HepG2 (cell line): ENCODE results near the gene STXBP5L. TPM values are rescaled to one million over a fixed set of nuclear protein-coding genes. Genes with fewer than 3 reads are reported as not detected.

Source experiments
- ATAC-seq: fragments of 200-7000 bp; cut with Tn5 transposase; 3 replicates; pipeline ENCODE4 v1.9.1; 2020; ENCODE audit warnings: mild to moderate bottlenecking, moderate library complexity
- BruUV-seq: library from RNA; stranded (reverse); fragments of 400-500 nt; replicated peaks from 2 replicates; lab custom pipeline; 2021; lab: Mats Ljungman, UMichigan
- CTCF ChIA-PET: fragments of 300-600 bp; formaldehyde crosslinking; extraction: SDS; loops from one replicate; lab custom pipeline; 2021; ENCODE audit warnings: low total read pairs, inconsistent platforms, low intra/inter-chr PET ratio; lab: Yijun Ruan, JAX
- POLR2A ChIA-PET: fragments of 350-600 bp; sonication (Branson Sonifier 250); formaldehyde crosslinking; loops from one replicate; lab custom pipeline; 2020; ENCODE audit warnings: antibody characterized with exemption, inconsistent platforms; lab: Yijun Ruan, JAX
- DNase-seq: peaks from one replicate; pipeline ENCODE4 v3.0.0-alpha.2; 2015; ENCODE audit warnings: low spot score
- FAIRE-seq: peaks from 3 replicates; lab custom pipeline; 2011; peaks lifted over from hg19 to GRCh38; lab: Jason Lieb, UNC
- H2AFZ ChIP-seq: one replicate; pipeline ENCODE4 v1.6.1; 2011; ENCODE audit warnings: low read length, inconsistent platforms
- H3K27ac ChIP-seq: fragments of 300-600 bp; 3 replicates; pipeline ENCODE4 v1.8.0; 2011; ENCODE audit warnings: mixed run types, mild to moderate bottlenecking, mixed read lengths, low read length, inconsistent platforms; ENCODE audit not compliant: insufficient read depth; ENCODE audit errors: extremely low read length
- H3K27me3 ChIP-seq, 2 experiments: fragments of 200-600 bp in 1 of 2; 2 replicates in 1 of 2; 3 replicates in 1 of 2; pipeline versions ENCODE4 v1.6.0 to v1.8.0; 2011; ENCODE audit warnings: low read length in 2 of 2, mild to moderate bottlenecking in 2 of 2, moderate library complexity in 2 of 2, inconsistent platforms in 1 of 2; ENCODE audit not compliant: insufficient read depth in 2 of 2, control insufficient read depth in 1 of 2
- H3K36me3 ChIP-seq, 2 experiments: fragments of 200-600 bp in 1 of 2; replicated peaks in 1 of 2; 2 replicates in 1 of 2; 3 replicates in 1 of 2; pipeline versions ENCODE4 v1.5.1 to v1.8.0; 2011; ENCODE audit warnings: low read length in 2 of 2, inconsistent platforms in 1 of 2; ENCODE audit not compliant: insufficient read depth in 2 of 2, control insufficient read depth in 1 of 2
- H3K4me1 ChIP-seq: 2 replicates; pipeline ENCODE4 v1.5.1; 2012; ENCODE audit warnings: low read length, inconsistent platforms; ENCODE audit not compliant: insufficient read depth
- H3K4me2 ChIP-seq: 2 replicates; pipeline ENCODE4 v1.6.0; 2011; ENCODE audit warnings: low read depth, low read length, inconsistent platforms
- H3K4me3 ChIP-seq, 3 experiments: fragments of 200-600 bp in 1 of 3; sonication (generic), shearing (Covaris generic) in 1 of 3; replicated peaks in 1 of 3; 2 replicates each; pipeline ENCODE4 v1.5.1; 2011 to 2016; ENCODE audit warnings: low read length in 3 of 3, inconsistent platforms in 2 of 3, low read depth in 2 of 3, mild to moderate bottlenecking in 2 of 3, control low read depth in 1 of 3, mixed read lengths in 1 of 3; ENCODE audit not compliant: insufficient read depth in 1 of 3
- H3K79me2 ChIP-seq: one replicate; pipeline ENCODE4 v1.6.1; 2011; ENCODE audit warnings: low read length, inconsistent platforms; ENCODE audit not compliant: insufficient read depth
- H3K9ac ChIP-seq: 2 replicates; pipeline ENCODE4 v1.6.0; 2011; ENCODE audit warnings: mild to moderate bottlenecking, low read depth, low read length, inconsistent platforms; ENCODE audit not compliant: insufficient read depth
- H3K9me3 ChIP-seq: 2 replicates; pipeline ENCODE4 v1.5.1; 2012; ENCODE audit warnings: mild to moderate bottlenecking, low read length
- H4K20me1 ChIP-seq: 2 replicates; pipeline ENCODE4 v1.6.0; 2011; ENCODE audit warnings: inconsistent platforms, mild to moderate bottlenecking, low read length, moderate library complexity; ENCODE audit not compliant: insufficient read depth
- ATF7 ChIP-seq, 2 experiments: fragments of 450-650 bp in 1 of 2; sonication (generic) in 1 of 2; formaldehyde crosslinking in 1 of 2; IDR thresholded peaks; 2 replicates each; pipeline versions ENCODE4 v1.4.0 to v1.6.1; 2016 to 2020; ENCODE audit warnings: antibody characterized with exemption in 1 of 2, mild to moderate bottlenecking in 1 of 2, missing genetic modification reagents in 1 of 2
- BRF2 ChIP-seq: sonication (generic); formaldehyde crosslinking; IDR thresholded peaks from 2 replicates; pipeline ENCODE4 v1.8.1; 2022; ENCODE audit warnings: mild to moderate bottlenecking, missing genetic modification reagents
- CREB1 ChIP-seq, 2 experiments: fragments of 450-650 bp in 1 of 2; IDR thresholded peaks; 2 replicates each; pipeline ENCODE4 v1.6.1; 2016 to 2017; ENCODE audit warnings: control low read depth in 1 of 2, mild to moderate bottlenecking in 1 of 2, missing compliant biosample characterization in 1 of 2, missing genetic modification characterization in 1 of 2
- RERE ChIP-seq: IDR thresholded peaks from 2 replicates; pipeline ENCODE4 v1.6.1; 2016; ENCODE audit warnings: low read depth, missing genetic modification reagents, missing compliant biosample characterization
- ZNF709 ChIP-seq: sonication (generic); formaldehyde crosslinking; IDR thresholded peaks from 2 replicates; pipeline ENCODE4 v1.5.0; 2020; ENCODE audit warnings: mild to moderate bottlenecking, missing genetic modification reagents
- in situ Hi-C: cut with HindIII; loops from 2 replicates; pipeline ENCODE4 v1.10.0; 2017; ENCODE audit warnings: low pct_unique_long_range_greater_than_20kb; ENCODE audit not compliant: extremely low pct_ligation_motif_present
- intact Hi-C: fragments of 100-400 bp; cut with micrococcal nuclease; formaldehyde crosslinking; loops from one replicate; pipeline ENCODE4 v1.10.0; 2022; ENCODE audit not compliant: unreplicated experiment
- polyA plus RNA-seq, 8 experiments: library from polyadenylated mRNA; depleted of rRNA in 3 of 8; stranded (reverse) in 7 of 8; unstranded in 1 of 8; fragments of >200 nt; fragmentation: Illumina TruSeq in 4 of 8; extraction: Trizol in 4 of 8; gene quantifications; 2 replicates each; pipeline versions ENCODE4 v1.2.1 to v1.2.3, GENCODE V29; 2011 to 2016; ENCODE audit warnings: low read depth in 4 of 8, missing spikeins in 1 of 8, mixed read lengths in 1 of 8; ENCODE audit not compliant: insufficient read depth in 1 of 8
- total RNA-seq, 5 experiments: library from RNA; depleted of rRNA; stranded (reverse); fragments of >200 nt; fragmentation: Illumina TruSeq; extraction: Trizol; gene quantifications; 2 replicates each; pipeline ENCODE4 v1.2.3, GENCODE V29; 2016; ENCODE audit warnings: low read depth in 1 of 5

The STXBP5L gene
- total and polyA plus RNA-seq, 2 of the 13 experiments (the other 11 are each of a cell fraction or from before 2014, with no cell fraction given), result not detected

- H3K4me3 ChIP-seq, result no peak overlapping the region
- FAIRE-seq, result no peak
- BruUV-seq, result no TSS peak
Observed at GRCh38 chr3:121424549-121424948, 516.5 kb downstream of the STXBP5L start.

More at GRCh38 chr3:121424549-121424948, 516.5 kb downstream of the STXBP5L start:
- Histone ChIP-seq H3K4me1 (no peaks in the 10 kb centered on the region), H3K27ac (no peak overlapping the region), H3K4me2 (no peak overlapping the region), H3K79me2 (no peaks in the 10 kb centered on the region), H3K36me3 (no peaks in the 10 kb centered on the region), H3K27me3 (no peaks in the 10 kb centered on the region), H2AFZ (no peak overlapping the region), H3K9me3 (no peaks in the 10 kb centered on the region), H4K20me1 (no peaks in the 10 kb centered on the region), H3K9ac (no peak overlapping the region)
- TF ChIP-seq ATF7 (IDR thresholded peaks at IDR 0.05), result peak; percentile 85
- no peak for TF ChIP-seq ATF7 (CRISPR knock-in tag; IDR thresholded peaks at IDR 0.05)
- no peak for TF ChIP-seq ZNF709
- no peak for TF ChIP-seq BRF2
- no peak for TF ChIP-seq RERE (CRISPR knock-in tag)
- TF ChIP-seq CREB1 (IDR thresholded peaks at IDR 0.05), result 0 out of 2 replicates have a peak, but pooled peaks have one; percentile 17
- TF ChIP-seq CREB1 (CRISPR knock-in tag; IDR thresholded peaks at IDR 0.05), result no peak
- no peak for ATAC-seq
- in situ Hi-C loops, result no loop called here
- no peak for DNase-seq
- POLR2A ChIA-PET, result no interaction called here
- intact Hi-C loops, result no loop called here
- CTCF ChIA-PET, result no interaction called here
